OCI-LY3 (cell line): Measurements from ENCODE around the gene ADAM33.

Experiments used
- CTCF ChIP-seq: fragments of 200-600, 300-600 bp; sonication (generic); IDR thresholded peaks from 2 replicates; pipeline ENCODE4 v1.5.1; 2014; ENCODE audit warnings: antibody characterized with exemption, low read length, low read depth
- EZH2phosphoT487 ChIP-seq: fragments of 200-600 bp; shearing (Covaris generic); IDR thresholded peaks from 2 replicates; pipeline ENCODE4 v1.6.1; 2018; ENCODE audit warnings: antibody characterized with exemption, mixed run types, low read depth

GRCh38 chr20:3678856-3679720 lies 2.7 kb downstream of the ADAM33 start:
- no peak for TF ChIP-seq CTCF
- no peak for TF ChIP-seq EZH2phosphoT487
